Measurements from ENCODE around the gene SLC12A8. TPM values are rescaled to one million over a fixed set of nuclear protein-coding genes. Genes with fewer than 3 reads are reported as not detected.

The SLC12A8 gene
- total and polyA plus RNA-seq, 2 donors (not counting 1 experiment from before 2014, with no cell fraction given) = 0.57 to 1.1 TPM

GRCh38 chr3:125151442-125151817, 61.1 kb downstream of the SLC12A8 start:
- 96% methylated on average over 8 of the region's 9 CpGs for whole genome bisulfite sequencing (ENCODE audit: insufficient coverage)
- no peak overlapping the region for H3K27ac Mint-ChIP-seq

More at GRCh38 chr3:125151442-125151817, 61.1 kb downstream of the SLC12A8 start:
- intact Hi-C loops (cut with micrococcal nuclease) = no loop called here
- Histone ChIP-seq H4K20me1 (ENCODE audit: control insufficient read depth, insufficient read depth, low read length, poor library complexity, severe bottlenecking) (no peaks in the 10 kb centered on the region), H3K9me3 (ENCODE audit: control extremely low read depth in 1 of 3, control insufficient read depth in 2 of 3, insufficient read depth in 1 of 3, low read length in 2 of 3) (peaks cover 0 to 11% (median 0%) of the 10 kb centered on the region in 3 donors), H3K4me3 (ENCODE audit: control extremely low read depth in 1 of 5, extremely low read depth in 1 of 5, insufficient read depth in 1 of 5, low read depth in 2 of 5, low read length in 4 of 5) (no peak overlapping the region), H3K79me2 (ENCODE audit: control insufficient read depth, insufficient read depth, low read length) (no peaks in the 10 kb centered on the region), H3K4me1 (ENCODE audit: control insufficient read depth in 2 of 2, insufficient read depth in 2 of 2, low read length in 2 of 2) (peaks cover 37 to 57% of the 10 kb centered on the region in 2 donors), H3K36me3 (replicated peaks in 1 of 2; ENCODE audit: control extremely low read depth in 1 of 2, control insufficient read depth in 1 of 2, extremely low read depth in 1 of 2, insufficient read depth in 2 of 2, low read length in 1 of 2) (no peaks in the 10 kb centered on the region), H3K9ac (ENCODE audit: low read length) (no peak overlapping the region), H3K4me2 (replicated peaks; ENCODE audit: low read depth, low read length, poor library complexity, severe bottlenecking) (no peak overlapping the region), H2AFZ (ENCODE audit: insufficient read depth, low read depth, low read length, poor library complexity, severe bottlenecking) (no peak overlapping the region), H3K27me3 (replicated peaks in 1 of 4; ENCODE audit: control extremely low read depth in 1 of 4, control insufficient read depth in 3 of 4, insufficient read depth in 4 of 4, low read length in 3 of 4) (no peaks in the 10 kb centered on the region), H3K27ac (ENCODE audit: low read length in 2 of 2) (no peak overlapping the region)
- ChIA-PET POLR2A (no interaction called here), CTCF (interaction anchor here (1.5 kb wide), 1 partner anchor 287 kb away, joined by 3 read pairs; no protein-coding TSS in a partner anchor)
- Mint-ChIP-seq H3K4me1 (peaks cover 44% of the 10 kb centered on the region), H3K4me3 (no peak overlapping the region), H3K27me3 (no peaks in the 10 kb centered on the region), H3K9me3 (ENCODE audit: insufficient read depth) (no peaks in the 10 kb centered on the region)
- ATAC-seq (ENCODE audit: low read depth) (no peak), DNase-seq (no peak)
- TF ChIP-seq EZH2 (IDR thresholded peaks at IDR 0.05; ENCODE audit: borderline replicate concordance, insufficient read depth, low read depth, low read length, poor library complexity, severe bottlenecking) (no peak), CTCF (IDR thresholded peaks at IDR 0.05) (no peak)

All from B cell (primary cell).